ENCODE measurements around the gene HDAC7. TPM values are rescaled to one million over a fixed set of nuclear protein-coding genes. Genes with fewer than 3 reads are reported as not detected.
A peak's percentile ranks its signal among the peaks of the same experiment; 100 is the strongest.

Gene HDAC7
- total RNA-seq, 2 experiments from 2014 or later, result 218 to 232 TPM

GRCh38 chr12:47739979-47740378 lies 79.7 kb downstream of the HDAC7 start:
- Mint-ChIP-seq H3K36me3 (ENCODE audit: low read depth) (no peaks in the 10 kb centered on the region), H3K27ac (no peak overlapping the region), H3K27me3 (peaks cover 8% of the 10 kb centered on the region), H3K4me3 (no peak overlapping the region), H3K4me1 (peaks cover 17% of the 10 kb centered on the region), H3K9me3 (no peaks in the 10 kb centered on the region)
- ChIA-PET CTCF (interaction anchor here (1.0 to 9.8 kb wide), 9 partner anchors 9 to 120 kb away, joined by 3 to 162 read pairs (median 36); partner anchors contain the start of genes ENDOU and RAPGEF3), POLR2A (interaction anchor here (0.6 kb wide), 1 partner anchor 108 kb away, joined by 3 read pairs; no protein-coding TSS in a partner anchor)
- DNase-seq, result no peak

GRCh38 chr12:47739297-47739696 lies 80.4 kb downstream of the HDAC7 start:
- CTCF ChIA-PET, result interaction anchor here (5.2 to 6.8 kb wide), 4 partner anchors 15 to 94 kb away, joined by 36 to 124 read pairs (median 38); partner anchors contain the start of gene ENDOU
- no peak for DNase-seq
- Mint-ChIP-seq H3K4me3 (no peak overlapping the region), H3K36me3 (ENCODE audit: low read depth) (no peaks in the 10 kb centered on the region), H3K9me3 (no peaks in the 10 kb centered on the region), H3K27me3 (peaks cover 4% of the 10 kb centered on the region), H3K27ac (no peak overlapping the region), H3K4me1 (peaks cover 17% of the 10 kb centered on the region)
- POLR2A ChIA-PET, result no interaction called here

- Mint-ChIP-seq H3K27me3 (no peaks in the 10 kb centered on the region), H3K27ac (no peak overlapping the region), H3K9me3 (no peaks in the 10 kb centered on the region), H3K4me1 (peaks cover 17% of the 10 kb centered on the region), H3K36me3 (ENCODE audit: low read depth) (no peaks in the 10 kb centered on the region), H3K4me3 (no peak overlapping the region)
- ChIA-PET POLR2A (no interaction called here), CTCF (no interaction called here)
- no peak for DNase-seq
Observed at GRCh38 chr12:47737936-47738594, 81.6 kb downstream of the HDAC7 start.

- Mint-ChIP-seq H3K4me1 (peaks cover 13% of the 10 kb centered on the region), H3K27ac (no peak overlapping the region), H3K27me3 (no peaks in the 10 kb centered on the region), H3K36me3 (ENCODE audit: low read depth) (no peaks in the 10 kb centered on the region), H3K9me3 (no peaks in the 10 kb centered on the region), H3K4me3 (no peak overlapping the region)
- ChIA-PET CTCF (interaction anchor here (0.9 to 2.1 kb wide), 10 partner anchors 10 to 104 kb away, joined by 3 to 8 read pairs (median 4); no protein-coding TSS in a partner anchor), POLR2A (no interaction called here)
- no peak for DNase-seq
Observed at GRCh38 chr12:47736877-47737676, 82.6 kb downstream of the HDAC7 start.

GRCh38 chr12:47736216-47736615 lies 83.5 kb downstream of the HDAC7 start:
- CTCF ChIA-PET, result interaction anchor here (0.9 to 2.1 kb wide), 10 partner anchors 11 to 104 kb away, joined by 3 to 8 read pairs (median 4); no protein-coding TSS in a partner anchor
- H3K4me3 Mint-ChIP-seq, result no peak overlapping the region
- POLR2A ChIA-PET, result no interaction called here
- DNase-seq, result no peak
- no peaks in the 10 kb centered on the region for H3K9me3 Mint-ChIP-seq
- H3K36me3 Mint-ChIP-seq (ENCODE audit: low read depth), result no peaks in the 10 kb centered on the region
- peaks cover 6% of the 10 kb centered on the region for H3K4me1 Mint-ChIP-seq
- H3K27me3 Mint-ChIP-seq, result no peaks in the 10 kb centered on the region
- no peak overlapping the region for H3K27ac Mint-ChIP-seq

- no peak for DNase-seq
- H3K4me3 Mint-ChIP-seq, result no peak overlapping the region
- CTCF ChIA-PET, result interaction anchor here (0.9 to 3.6 kb wide), 7 partner anchors 12 to 102 kb away, joined by 3 to 17 read pairs (median 4); no protein-coding TSS in a partner anchor
- H3K27ac Mint-ChIP-seq, result no peak overlapping the region
- H3K9me3 Mint-ChIP-seq, result no peaks in the 10 kb centered on the region
- POLR2A ChIA-PET, result no interaction called here
- H3K4me1 Mint-ChIP-seq, result peaks cover 1% of the 10 kb centered on the region
- no peaks in the 10 kb centered on the region for H3K36me3 Mint-ChIP-seq (ENCODE audit: low read depth)
- H3K27me3 Mint-ChIP-seq, result no peaks in the 10 kb centered on the region
Observed at GRCh38 chr12:47735649-47736048, 84.1 kb downstream of the HDAC7 start.

- ChIA-PET CTCF (interaction anchor here (2.1 to 3.6 kb wide), 2 partner anchors 13 to 18 kb away, joined by 8 to 17 read pairs; no protein-coding TSS in a partner anchor), POLR2A (no interaction called here)
- H3K4me3 Mint-ChIP-seq, result no peak overlapping the region
- H3K9me3 Mint-ChIP-seq, result no peaks in the 10 kb centered on the region
- H3K4me1 Mint-ChIP-seq, result peaks cover 1% of the 10 kb centered on the region
- DNase-seq, result no peak
- no peaks in the 10 kb centered on the region for H3K36me3 Mint-ChIP-seq (ENCODE audit: low read depth)
- H3K27me3 Mint-ChIP-seq, result no peaks in the 10 kb centered on the region
- H3K27ac Mint-ChIP-seq, result no peak overlapping the region
Observed at GRCh38 chr12:47734725-47735480, 84.8 kb downstream of the HDAC7 start.

GRCh38 chr12:47733142-47733541 lies 86.6 kb downstream of the HDAC7 start:
- ChIA-PET POLR2A (interaction anchor here (0.7 kb wide), 1 partner anchor 294 kb away, joined by 3 read pairs; no protein-coding TSS in a partner anchor), CTCF (interaction anchor here (0.8 to 3.6 kb wide), 13 partner anchors 9 to 886 kb away, joined by 3 to 17 read pairs (median 4); no protein-coding TSS in a partner anchor)
- no peak for DNase-seq
- no peaks in the 10 kb centered on the region for H3K4me1 Mint-ChIP-seq
- H3K36me3 Mint-ChIP-seq (ENCODE audit: low read depth), result no peaks in the 10 kb centered on the region
- H3K9me3 Mint-ChIP-seq, result no peaks in the 10 kb centered on the region
- H3K27ac Mint-ChIP-seq, result peak overlapping the region; percentile 73
- H3K4me3 Mint-ChIP-seq, result no peak overlapping the region
- H3K27me3 Mint-ChIP-seq, result no peaks in the 10 kb centered on the region

Other genes starting within 250 kb of the HDAC7 start
- gene RPAP3, start 113.9 kb downstream of the HDAC7 start, total RNA-seq, result 10 to 100 TPM; 40.3 to 42.9 TPM
- gene ENDOU, start 94.4 kb downstream of the HDAC7 start, total RNA-seq, result not detected
- gene RAPGEF3, start 61.0 kb downstream of the HDAC7 start, total RNA-seq, result under 1 TPM in 1 of 2 experiments, not detected in 1; 0.15 TPM
- 1 to 10 TPM; 7.9 to 9.1 TPM for gene SLC48A1, start 46.7 kb downstream of the HDAC7 start, total RNA-seq
- 10 to 100 TPM; 16.4 to 17.3 TPM for gene VDR, start 85.1 kb upstream of the HDAC7 start, total RNA-seq
- 100 to 1,000 TPM; 145 to 181 TPM for gene TMEM106C, start 143.7 kb upstream of the HDAC7 start, total RNA-seq
- gene COL2A1, start 184.6 kb upstream of the HDAC7 start, total RNA-seq, result not detected